ENCODE measurements around the gene RIPPLY3. TPM values are rescaled to one million over a fixed set of nuclear protein-coding genes. Genes with fewer than 3 reads are reported as not detected.

Gene RIPPLY3
- total RNA-seq = not detected

- DNase-seq = no peak
These were observed at the start of gene RIPPLY3 for GRCh38 chr21:37006486-37007291. RIPPLY3 (plus strand) TSS chr21:37006702; CDS start chr21:37006773, 71 bp downstream.

DNA sequence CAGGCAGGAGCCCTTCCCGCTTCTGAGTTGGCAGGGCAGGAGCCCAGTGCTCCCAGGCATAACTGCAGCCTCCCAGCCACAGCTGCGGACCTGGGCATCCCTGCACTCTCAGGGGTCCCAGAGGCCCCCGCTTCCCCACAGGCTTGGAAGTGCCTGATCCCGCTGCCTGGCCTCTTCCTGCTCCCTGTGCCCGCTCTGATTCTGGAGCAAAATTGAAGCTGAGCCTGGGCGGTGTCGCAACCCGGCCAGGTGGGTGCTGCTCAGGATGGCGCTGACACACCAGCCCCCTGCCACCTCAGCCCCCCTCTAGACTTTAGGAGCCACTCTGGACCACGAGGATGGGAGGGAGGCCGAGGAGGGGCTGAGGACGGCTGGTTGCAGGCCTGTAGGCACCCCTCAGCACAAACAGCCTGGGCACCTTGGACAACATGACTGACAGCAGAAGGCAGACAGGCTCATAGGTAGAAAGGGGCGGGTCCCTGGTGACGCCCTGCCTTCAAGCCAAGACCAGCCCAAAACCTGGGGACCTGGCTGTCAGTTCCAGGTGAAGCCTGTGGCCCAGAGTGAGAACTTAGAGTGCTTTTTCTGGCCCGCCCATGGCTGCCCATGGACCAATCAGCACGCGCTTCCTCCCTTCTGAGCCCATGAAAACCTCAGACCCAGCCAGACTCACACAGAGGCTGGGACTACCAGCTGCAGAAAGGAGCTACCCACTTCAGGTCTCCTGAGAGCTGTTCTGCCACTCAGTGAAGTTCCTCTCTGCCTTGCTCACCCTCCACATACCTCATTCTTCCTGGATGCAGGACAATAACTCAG, 47.3 kb upstream of the RIPPLY3 start:
- no peak for DNase-seq

GRCh38 chr21:36960676-36961284, 45.7 kb upstream of the RIPPLY3 start:
- DNase-seq = peak; percentile 13

- DNase-seq = no peak
These were observed 44.3 kb upstream of the RIPPLY3 start for GRCh38 chr21:36962098-36962780.

- DNase-seq = no peak
These were observed 42.1 kb upstream of the RIPPLY3 start for GRCh38 chr21:36964398-36964797.

- no peak for DNase-seq
These were observed 41.4 kb upstream of the RIPPLY3 start for GRCh38 chr21:36964827-36965719.

GRCh38 chr21:36965720-36966065, 40.8 kb upstream of the RIPPLY3 start:
- no peak for DNase-seq

DNA sequence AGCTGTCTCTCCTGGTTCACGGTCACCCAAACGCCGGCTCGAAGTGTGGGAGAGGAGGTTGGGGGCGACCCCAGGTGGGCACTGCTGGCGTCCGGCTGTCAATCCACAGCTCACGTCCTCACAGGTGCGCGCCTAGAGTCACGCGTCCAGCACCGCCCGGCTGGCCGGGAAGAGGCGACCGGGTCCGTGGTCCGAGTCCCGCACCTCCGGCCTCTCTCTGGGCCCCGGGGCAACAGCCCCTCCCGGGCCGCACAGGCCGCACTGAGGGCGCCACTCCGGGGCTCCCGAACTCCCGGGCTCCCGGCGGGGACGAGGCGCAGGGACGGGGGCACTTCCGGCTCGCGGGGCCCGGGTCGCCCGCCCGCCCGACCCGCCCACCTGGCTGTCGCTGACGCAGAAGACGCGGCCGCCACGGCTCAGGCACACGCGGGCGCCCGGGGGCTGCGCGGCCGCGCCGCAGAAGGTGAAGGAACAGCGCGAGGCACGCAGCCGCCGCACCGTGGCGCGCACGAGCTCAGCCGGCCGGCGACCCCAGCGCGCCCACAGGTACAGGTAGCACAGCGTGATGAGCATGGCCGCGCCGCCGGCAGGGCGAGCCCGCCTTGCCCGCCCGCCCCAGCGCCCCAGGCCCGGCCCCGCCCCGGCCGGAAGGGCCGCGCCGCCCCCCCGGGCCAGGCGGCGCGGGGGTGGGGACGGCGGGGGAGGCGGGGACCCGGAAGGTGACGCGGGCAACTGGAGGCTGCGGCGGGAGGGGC, 40.3 kb upstream of the RIPPLY3 start, which contains the start of gene HLCS:
HLCS (minus strand) TSS at position 604 of the 755 bp plus-strand sequence; CDS start at position 573, 31 bp downstream.
- DNase-seq = peak; percentile 28

DNA sequence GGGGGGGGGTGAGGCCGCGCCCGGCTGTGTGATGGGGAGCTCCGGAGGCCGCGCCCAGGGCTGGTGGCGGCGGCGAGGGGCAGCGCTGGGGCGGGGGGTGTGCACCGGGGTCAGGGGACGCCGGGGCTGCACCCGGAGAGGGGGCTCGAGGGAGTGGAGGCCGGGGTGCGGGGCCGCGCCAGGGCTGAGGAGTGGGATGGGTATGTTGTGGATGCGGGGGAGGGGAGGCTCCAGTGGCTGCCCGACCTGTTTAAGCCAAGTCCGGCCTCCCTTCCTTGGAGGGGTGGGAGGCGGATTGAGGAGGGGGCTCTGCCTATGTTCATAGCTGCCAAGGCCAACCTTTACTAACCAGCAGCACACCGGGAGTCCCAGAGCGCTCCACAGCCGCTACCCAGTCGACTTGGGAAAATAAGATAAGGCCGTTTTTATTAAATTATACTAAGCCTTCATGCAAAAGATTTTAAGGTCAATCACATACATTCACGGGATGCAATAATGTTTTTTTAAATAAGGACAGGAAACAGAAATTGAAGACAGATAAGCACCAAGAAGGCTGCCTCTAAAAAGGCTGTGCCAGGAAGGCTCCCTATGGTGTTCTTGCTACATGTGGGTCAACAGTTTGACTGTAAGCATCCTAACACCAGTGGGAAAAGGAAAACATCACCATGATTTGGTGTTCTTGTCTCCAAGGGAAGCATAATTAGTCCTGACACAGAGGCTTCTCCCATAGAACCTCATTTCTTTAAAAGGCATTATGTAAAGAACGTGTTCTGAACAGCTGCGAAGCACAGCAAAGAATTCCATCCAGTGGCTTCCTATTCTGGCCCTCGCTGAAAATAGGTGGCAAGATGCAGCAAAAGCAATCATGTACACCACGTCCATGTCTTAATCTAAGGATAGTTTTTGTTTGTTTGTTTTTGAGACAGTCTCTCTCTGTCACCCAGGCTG, 39.4 kb upstream of the RIPPLY3 start:
- DNase-seq = no peak

DNA sequence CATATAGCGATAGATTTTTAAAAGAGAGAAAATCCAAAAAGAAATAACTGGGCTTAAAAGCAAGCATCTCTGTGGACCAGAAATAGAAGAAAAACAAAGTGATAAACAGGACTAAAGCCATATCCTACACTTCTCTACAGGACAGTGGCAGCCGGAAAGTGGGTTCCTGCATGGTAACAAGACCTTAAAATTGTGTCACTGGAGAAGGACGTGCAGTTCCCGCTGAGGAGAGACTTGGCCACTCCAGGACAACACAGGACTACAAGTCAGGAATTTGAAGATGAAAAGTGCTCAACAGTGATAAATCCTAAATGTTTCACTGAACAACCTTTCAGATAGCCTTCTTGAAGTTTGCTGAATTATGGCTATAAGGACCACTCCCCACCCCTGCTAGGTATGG, 38.1 kb upstream of the RIPPLY3 start:
- no peak for DNase-seq

- no peak for DNase-seq
These were observed 37.5 kb upstream of the RIPPLY3 start for GRCh38 chr21:36968976-36969375.

DNA sequence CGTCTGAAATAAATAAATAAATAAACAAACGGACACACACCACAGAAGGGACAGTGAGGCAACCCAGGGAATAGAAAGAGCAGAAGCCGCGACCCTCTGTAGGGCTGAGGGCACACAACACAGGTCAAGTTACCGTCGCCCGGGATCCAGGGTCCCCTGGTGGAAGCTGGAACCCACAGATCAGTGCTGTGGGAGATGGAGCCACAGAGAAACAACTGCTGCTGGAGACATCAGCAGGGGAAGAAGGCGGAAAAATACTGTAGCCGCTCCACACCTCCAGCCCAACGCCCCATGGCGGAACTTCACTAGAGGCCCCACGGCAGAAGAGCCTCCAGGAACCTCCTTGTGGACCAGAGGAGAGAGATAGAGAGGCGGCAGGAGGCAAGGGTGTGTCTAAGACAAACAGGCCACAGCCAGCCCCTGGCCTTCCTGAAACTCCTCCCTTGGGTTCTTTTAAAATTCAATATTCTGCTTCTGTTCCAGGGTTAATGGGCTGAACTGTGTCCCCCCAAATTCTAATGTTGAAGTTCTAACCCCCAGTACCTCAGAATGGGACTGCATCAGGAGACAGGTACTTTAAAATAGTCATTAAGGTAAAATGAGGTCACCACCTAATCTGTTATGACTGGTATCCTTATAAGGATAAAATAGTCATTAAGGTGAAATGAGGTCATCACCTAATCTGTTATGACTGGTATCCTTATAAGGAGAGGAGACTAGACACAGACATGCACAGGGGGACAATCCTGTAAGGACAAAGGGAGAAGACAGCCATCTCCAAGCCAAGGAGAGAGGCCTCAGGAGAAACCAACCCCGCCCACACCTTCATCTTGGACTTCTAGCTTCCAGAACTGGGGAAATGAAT, 32.3 kb upstream of the RIPPLY3 start:
- no peak for DNase-seq

GRCh38 chr21:36974851-36975192, 31.7 kb upstream of the RIPPLY3 start:
- DNase-seq = no peak

DNA sequence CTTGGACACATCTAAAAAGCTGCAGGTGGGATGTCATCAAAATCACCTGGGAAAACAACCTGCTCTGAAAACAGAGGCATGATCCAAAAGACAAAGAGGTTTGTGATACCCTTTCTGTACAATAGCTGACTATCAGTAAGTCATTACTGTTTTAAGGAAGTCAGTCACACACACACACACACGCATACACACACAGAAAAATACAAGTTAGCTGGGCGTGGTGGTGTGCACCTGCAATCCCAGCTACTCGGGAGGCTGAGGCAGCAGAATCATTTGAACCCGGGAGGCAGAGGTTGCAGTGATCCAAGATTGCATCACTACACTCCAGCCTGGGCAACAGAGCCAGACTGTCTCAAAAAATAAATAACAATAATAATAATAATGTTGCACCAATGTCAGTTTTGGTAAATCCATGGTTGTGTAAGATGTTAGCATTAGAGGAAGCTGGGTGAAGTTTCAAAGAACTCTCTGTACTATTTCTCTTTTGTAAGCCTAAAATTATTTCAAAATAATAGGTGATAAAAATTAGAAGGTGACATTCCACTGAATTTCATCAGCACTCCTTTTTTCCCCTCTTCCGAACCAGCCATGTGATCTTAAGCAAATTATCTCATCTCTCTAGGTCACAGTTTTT, 30.2 kb upstream of the RIPPLY3 start:
- DNase-seq = no peak

DNA sequence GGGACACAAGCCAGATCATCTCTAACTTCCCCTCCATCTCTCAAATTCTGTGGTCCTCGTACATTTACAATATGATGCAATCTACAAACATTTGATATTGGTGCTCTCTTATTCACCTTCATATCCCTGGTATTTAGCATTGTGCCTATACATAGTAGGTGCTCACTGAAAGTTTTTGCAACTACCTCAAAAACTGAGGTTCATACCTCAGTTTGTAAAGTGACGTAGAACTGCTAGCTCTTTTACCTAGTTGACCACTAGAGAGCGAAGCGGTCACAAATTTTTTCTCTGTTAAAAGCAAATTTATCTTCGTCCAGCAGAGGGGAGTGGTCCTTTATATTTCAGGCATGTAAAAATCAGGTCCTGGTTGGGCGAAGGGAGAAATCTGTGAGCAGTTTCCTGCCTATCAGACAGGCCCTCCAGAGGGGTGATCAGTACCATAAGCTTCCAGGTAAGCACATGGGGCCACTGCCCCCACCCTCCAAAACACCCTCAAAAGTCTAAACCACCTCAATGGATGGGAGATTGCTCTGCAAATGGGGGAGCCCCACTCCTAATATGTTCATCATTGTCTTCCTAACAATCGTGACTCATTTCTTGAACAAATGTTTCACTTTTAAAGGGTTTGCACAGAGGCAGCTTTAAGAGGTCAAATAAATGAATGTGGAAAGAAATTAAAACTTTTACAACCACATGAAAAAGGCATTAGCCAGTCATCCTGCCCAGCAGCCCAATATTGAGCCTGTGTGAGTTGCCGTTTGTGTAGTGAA, 29.4 kb upstream of the RIPPLY3 start:
- DNase-seq = no peak

DNA sequence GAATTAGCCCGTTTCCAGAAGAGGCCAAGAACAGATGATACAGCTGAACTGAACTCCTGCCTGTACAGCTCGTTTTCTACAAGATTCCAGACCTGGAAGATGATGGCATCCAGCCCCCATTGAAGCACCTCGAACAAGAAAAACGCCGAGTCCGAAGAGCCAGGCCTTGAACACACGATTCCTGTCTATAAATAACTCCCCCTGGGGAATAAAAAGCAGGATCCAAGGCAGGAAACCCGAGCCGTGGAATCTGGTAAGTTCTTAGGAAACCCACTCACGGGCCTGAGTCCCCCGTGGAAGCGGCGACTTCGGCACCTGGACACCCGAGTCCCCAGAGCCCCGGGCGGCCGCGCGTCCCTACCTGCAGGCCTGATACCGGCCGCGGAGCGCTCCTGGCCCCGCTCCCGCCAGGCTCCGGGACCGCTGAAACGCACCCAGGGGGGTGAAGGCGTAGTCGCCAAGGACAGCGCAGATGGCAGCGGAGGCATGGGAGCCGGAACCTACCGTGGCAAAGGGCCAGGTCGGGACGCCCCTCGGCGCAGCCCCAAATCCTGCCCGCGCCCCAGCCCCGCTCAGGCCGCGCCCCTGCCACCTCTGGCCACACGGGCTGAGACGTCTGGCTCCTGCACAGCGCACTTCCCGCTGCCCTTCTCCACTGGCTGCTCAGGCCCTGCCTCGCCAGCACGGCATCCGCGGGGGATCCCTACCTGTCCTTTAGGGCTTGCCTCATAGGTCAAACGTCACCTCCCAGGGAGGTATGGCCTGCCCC, 26.0 kb upstream of the RIPPLY3 start:
- DNase-seq = no peak

GRCh38 chr21:36981049-36981391, 25.5 kb upstream of the RIPPLY3 start:
- no peak for DNase-seq

Measured in occipital lobe (tissue), 2 donors.